H1 (cell line): Measurements from ENCODE around the gene APOL2. TPM values are rescaled to one million over a fixed set of nuclear protein-coding genes. Genes with fewer than 3 reads are reported as not detected.
A peak's percentile ranks its signal among the peaks of the same experiment; 100 is the strongest.

Experiments used
- CTCF ChIA-PET: fragments of 300-600 bp; sonication (Branson Sonifier 250); formaldehyde crosslinking; loops from one replicate; lab custom pipeline; 2021; ENCODE audit not compliant: partially characterized antibody; lab: Charles Lee
- POLR2A ChIA-PET: fragments of 300-600 bp; sonication (Branson Sonifier 250); formaldehyde crosslinking; loops from one replicate; lab custom pipeline; 2021; ENCODE audit warnings: inconsistent platforms; ENCODE audit not compliant: partially characterized antibody; lab: Charles Lee
- DNase-seq, 2 experiments: peaks; one replicate each; pipeline versions ENCODE4 v3.0.0 to v3.0.0-alpha.2; 2010 to 2022; ENCODE audit warnings: low spot score in 2 of 2, low read depth in 1 of 2, mixed read lengths in 1 of 2
- FAIRE-seq: peaks from 2 replicates; lab custom pipeline; 2011; peaks lifted over from hg19 to GRCh38; lab: Jason Lieb, UNC
- H2AFZ ChIP-seq: 2 replicates; pipeline ENCODE4 v1.8.1; 2012; ENCODE audit warnings: low read length, inconsistent platforms
- H2AK5ac ChIP-seq: 2 replicates; pipeline ENCODE4 v1.6.1; 2013; ENCODE audit warnings: low read depth, low read length
- H2BK120ac ChIP-seq: replicated peaks from 2 replicates; pipeline ENCODE3; 2013; ENCODE audit warnings: low read depth, low read length, inconsistent platforms
- H2BK12ac ChIP-seq: 2 replicates; pipeline ENCODE4 v1.6.1; 2013; ENCODE audit warnings: low read depth, low read length
- H2BK15ac ChIP-seq: 2 replicates; pipeline ENCODE4 v1.6.1; 2013; ENCODE audit warnings: low read length
- H2BK20ac ChIP-seq: 2 replicates; pipeline ENCODE4 v1.6.1; 2013; ENCODE audit warnings: low read length
- H2BK5ac ChIP-seq: 2 replicates; pipeline ENCODE4 v1.6.1; 2013; ENCODE audit warnings: low read depth, low read length
- H3K14ac ChIP-seq: 2 replicates; pipeline ENCODE4 v1.6.1; 2013; ENCODE audit warnings: inconsistent platforms; ENCODE audit not compliant: insufficient read length
- H3K18ac ChIP-seq: 2 replicates; pipeline ENCODE4 v1.6.1; 2013; ENCODE audit warnings: low read length; ENCODE audit errors: extremely low read depth
- H3K23ac ChIP-seq: 2 replicates; pipeline ENCODE4 v1.6.1; 2013; ENCODE audit warnings: inconsistent platforms; ENCODE audit not compliant: insufficient read length
- H3K23me2 ChIP-seq: 2 replicates; pipeline ENCODE4 v1.6.1; 2013; ENCODE audit warnings: low read depth, low read length
- H3K27ac ChIP-seq: 2 replicates; pipeline ENCODE4 v1.6.1; 2011; ENCODE audit warnings: low read depth, low read length, inconsistent platforms
- H3K27me3 ChIP-seq, 4 experiments: replicated peaks in 1 of 4; 1 replicate in 1 of 4; 2 replicates in 3 of 4; pipeline versions ENCODE4 v1.6.1 to v1.8.1; 2011 to 2013; ENCODE audit warnings: low read length in 3 of 4, mild to moderate bottlenecking in 3 of 4, inconsistent platforms in 2 of 4, mixed read lengths in 2 of 4, moderate library complexity in 1 of 4; ENCODE audit not compliant: control insufficient read depth in 3 of 4, insufficient read depth in 3 of 4; ENCODE audit errors: extremely low read depth in 1 of 4
- H3K36me3 ChIP-seq, 4 experiments: 2 replicates each; pipeline versions ENCODE4 v1.6.1 to v1.8.1; 2011 to 2013; ENCODE audit warnings: mild to moderate bottlenecking in 4 of 4, low read length in 3 of 4, moderate library complexity in 2 of 4, control low read depth in 1 of 4, inconsistent platforms in 1 of 4; ENCODE audit not compliant: insufficient read depth in 4 of 4, control insufficient read depth in 2 of 4
- H3K4ac ChIP-seq: replicated peaks from 2 replicates; pipeline ENCODE3; 2013; ENCODE audit warnings: low read length, low read depth, mixed read lengths, inconsistent platforms; ENCODE audit not compliant: insufficient read length
- H3K4me1 ChIP-seq, 4 experiments: replicated peaks in 1 of 4; 1 replicate in 1 of 4; 2 replicates in 3 of 4; pipeline versions ENCODE4 v1.6.1 to v1.8.1; 2011 to 2013; ENCODE audit warnings: low read length in 3 of 4, inconsistent platforms in 2 of 4, mixed read lengths in 1 of 4; ENCODE audit not compliant: insufficient read depth in 4 of 4, control insufficient read depth in 3 of 4
- H3K4me2 ChIP-seq, 2 experiments: 2 replicates each; pipeline versions ENCODE4 v1.6.1 to v1.8.1; 2011 to 2013; ENCODE audit warnings: low read depth in 2 of 2, low read length in 2 of 2, control low read depth in 1 of 2, inconsistent platforms in 1 of 2, mild to moderate bottlenecking in 1 of 2; ENCODE audit not compliant: insufficient read depth in 1 of 2
- H3K4me3 ChIP-seq, 4 experiments: fragments of 200-600, 300-600 bp in 1 of 4; sonication (generic), shearing (Covaris generic), sonication (Bioruptor Twin) in 1 of 4; 2 replicates each; pipeline versions ENCODE4 v1.5.1 to v1.8.1; 2011 to 2016; ENCODE audit warnings: low read length in 4 of 4, low read depth in 3 of 4, control low read depth in 2 of 4, inconsistent platforms in 2 of 4, mild to moderate bottlenecking in 2 of 4, mixed read lengths in 1 of 4, moderate library complexity in 1 of 4; ENCODE audit not compliant: insufficient read depth in 2 of 4; ENCODE audit errors: extremely low read depth in 1 of 4
- H3K56ac ChIP-seq: replicated peaks from 2 replicates; pipeline ENCODE3; 2013; ENCODE audit warnings: low read depth, mild to moderate bottlenecking, mixed read lengths, low read length, inconsistent platforms; ENCODE audit not compliant: insufficient read length
- H3K79me1 ChIP-seq: 2 replicates; pipeline ENCODE4 v1.6.1; 2013; ENCODE audit warnings: low read depth, low read length, control low read depth
- H3K79me2 ChIP-seq, 2 experiments: 2 replicates each; pipeline versions ENCODE4 v1.6.1 to v1.8.1; 2012 to 2013; ENCODE audit warnings: low read length in 2 of 2, mild to moderate bottlenecking in 2 of 2, inconsistent platforms in 1 of 2; ENCODE audit not compliant: insufficient read depth in 2 of 2, control insufficient read depth in 1 of 2
- H3K9ac ChIP-seq, 4 experiments: replicated peaks in 1 of 4; 1 replicate in 1 of 4; 2 replicates in 3 of 4; pipeline versions ENCODE4 v1.6.1 to v1.8.1; 2011 to 2013; ENCODE audit warnings: low read depth in 3 of 4, low read length in 3 of 4, control low read depth in 2 of 4, mild to moderate bottlenecking in 2 of 4, moderate library complexity in 2 of 4, inconsistent platforms in 1 of 4; ENCODE audit errors: extremely low read depth in 1 of 4
- H3K9me3 ChIP-seq, 2 experiments: 2 replicates each; pipeline versions ENCODE4 v1.6.1 to v1.8.1; 2012 to 2013; ENCODE audit warnings: mild to moderate bottlenecking in 2 of 2, moderate library complexity in 2 of 2, control low read depth in 1 of 2, inconsistent platforms in 1 of 2, low read depth in 1 of 2, low read length in 1 of 2, mixed read lengths in 1 of 2; ENCODE audit not compliant: insufficient read depth in 2 of 2
- H4K20me1 ChIP-seq, 2 experiments: replicated peaks in 1 of 2; 2 replicates each; pipeline versions ENCODE3 to v1.8.1; 2011 to 2013; ENCODE audit warnings: inconsistent platforms in 2 of 2, low read length in 2 of 2, mild to moderate bottlenecking in 1 of 2; ENCODE audit not compliant: insufficient read depth in 2 of 2, control insufficient read depth in 1 of 2
- H4K5ac ChIP-seq: 2 replicates; pipeline ENCODE4 v1.6.1; 2013; ENCODE audit warnings: low read length, low read depth, mixed read lengths, inconsistent platforms; ENCODE audit not compliant: insufficient read length
- H4K8ac ChIP-seq: 2 replicates; pipeline ENCODE4 v1.8.0; 2013; ENCODE audit warnings: mild to moderate bottlenecking, moderate library complexity, low read length, inconsistent platforms; ENCODE audit not compliant: insufficient read depth; ENCODE audit errors: extremely low read depth
- H4K91ac ChIP-seq: replicated peaks from 2 replicates; pipeline ENCODE3; 2013; ENCODE audit warnings: low read length, mixed read lengths, inconsistent platforms; ENCODE audit not compliant: insufficient read length
- BACH1 ChIP-seq: IDR thresholded peaks from 2 replicates; pipeline ENCODE4 v1.6.1; 2012; ENCODE audit warnings: low read length, improper control_type of control experiment
- BRCA1 ChIP-seq: IDR thresholded peaks from 2 replicates; pipeline ENCODE4 v1.6.1; 2012; ENCODE audit warnings: low read depth, low read length, improper control_type of control experiment
- CBX5 ChIP-seq: fragments of 300-800, 300-1000 bp; sonication (generic); IDR thresholded peaks from 2 replicates; pipeline ENCODE4 v1.7.1; 2016; ENCODE audit warnings: antibody characterized with exemption, low read length, low read depth
- CHD2 ChIP-seq: IDR thresholded peaks from 2 replicates; pipeline ENCODE4 v1.6.1; 2012; ENCODE audit warnings: low read length, improper control_type of control experiment
- CTBP2 ChIP-seq: IDR thresholded peaks from 2 replicates; pipeline ENCODE4 v1.7.0; 2011; ENCODE audit warnings: borderline replicate concordance, mild to moderate bottlenecking, moderate library complexity, mixed read lengths, low read length; ENCODE audit not compliant: insufficient read depth, insufficient read length
- GTF2F1 ChIP-seq: IDR thresholded peaks from 2 replicates; pipeline ENCODE4 v1.6.1; 2012; ENCODE audit warnings: low read depth, low read length, improper control_type of control experiment, borderline replicate concordance
- HDAC6 ChIP-seq: IDR thresholded peaks from one replicate; pipeline ENCODE4 v1.7.1; 2012; ENCODE audit warnings: low read depth, mild to moderate bottlenecking, inconsistent platforms, low read length, moderate library complexity
- JUND ChIP-seq: IDR thresholded peaks from 2 replicates; pipeline ENCODE4 v1.6.1; 2011; ENCODE audit warnings: mild to moderate bottlenecking, improper control_type of control experiment, low read length
- NRF1 ChIP-seq: IDR thresholded peaks from 2 replicates; pipeline ENCODE4 v1.6.1; 2011; ENCODE audit warnings: mild to moderate bottlenecking, low read depth, low read length, improper control_type of control experiment
- TBP ChIP-seq: IDR thresholded peaks from 2 replicates; pipeline ENCODE4 v1.6.1; 2011; ENCODE audit warnings: low read depth, low read length, improper control_type of control experiment
- WGBS, 2 experiments: shearing (Covaris generic) in 1 of 2; methylation state at CpG; one replicate each; pipeline versions ENCODE4 v1.1.6 to v1.1.7; 2013 to 2015; ENCODE audit warnings: low lambda C conversion rate in 2 of 2, mixed read lengths in 2 of 2, inconsistent platforms in 1 of 2, low coverage in 1 of 2, missing lambda C conversion rate in 1 of 2; ENCODE audit not compliant: insufficient replicate concordance in 2 of 2, insufficient coverage in 1 of 2, insufficient read length in 1 of 2; ENCODE audit errors: extremely low coverage in 1 of 2, missing lambda C conversion rate in 1 of 2; 5-methylcytosine and 5-hydroxymethylcytosine counted together
- polyA plus RNA-seq, 7 experiments: library from polyadenylated mRNA; depleted of rRNA in 3 of 7; stranded (reverse) in 5 of 7; unstranded in 2 of 7; fragments of >200 nt in 5 of 7; fragments of 200-250 nt in 2 of 7; gene quantifications; 1 replicate in 5 of 7; 2 replicates in 1 of 7; 4 replicates in 1 of 7; pipeline versions ENCODE4 v1.2.1 to v1.2.3, GENCODE V29; 2011 to 2013; ENCODE audit warnings: missing spikeins in 2 of 7, mixed read lengths in 2 of 7
- total RNA-seq: library from RNA; stranded (reverse); fragmentation: NEBNext Ultra II Directional; extraction: Animal tissue kit (Norgen Biotek cat#: 25700); gene quantifications from 2 replicates; pipeline ENCODE4 v1.2.1, GENCODE V29; 2021
- TF ChIP-seq, protein P1 (sequence below): IDR thresholded peaks from 2 replicates; pipeline ENCODE4 v1.6.1; 2012; ENCODE audit warnings: inconsistent platforms

Gene APOL2
- total and polyA plus RNA-seq, 2 of the 8 experiments (the other 6 are each of a cell fraction or from before 2014, with no cell fraction given): 8.1 to 11.0 TPM

DNA sequence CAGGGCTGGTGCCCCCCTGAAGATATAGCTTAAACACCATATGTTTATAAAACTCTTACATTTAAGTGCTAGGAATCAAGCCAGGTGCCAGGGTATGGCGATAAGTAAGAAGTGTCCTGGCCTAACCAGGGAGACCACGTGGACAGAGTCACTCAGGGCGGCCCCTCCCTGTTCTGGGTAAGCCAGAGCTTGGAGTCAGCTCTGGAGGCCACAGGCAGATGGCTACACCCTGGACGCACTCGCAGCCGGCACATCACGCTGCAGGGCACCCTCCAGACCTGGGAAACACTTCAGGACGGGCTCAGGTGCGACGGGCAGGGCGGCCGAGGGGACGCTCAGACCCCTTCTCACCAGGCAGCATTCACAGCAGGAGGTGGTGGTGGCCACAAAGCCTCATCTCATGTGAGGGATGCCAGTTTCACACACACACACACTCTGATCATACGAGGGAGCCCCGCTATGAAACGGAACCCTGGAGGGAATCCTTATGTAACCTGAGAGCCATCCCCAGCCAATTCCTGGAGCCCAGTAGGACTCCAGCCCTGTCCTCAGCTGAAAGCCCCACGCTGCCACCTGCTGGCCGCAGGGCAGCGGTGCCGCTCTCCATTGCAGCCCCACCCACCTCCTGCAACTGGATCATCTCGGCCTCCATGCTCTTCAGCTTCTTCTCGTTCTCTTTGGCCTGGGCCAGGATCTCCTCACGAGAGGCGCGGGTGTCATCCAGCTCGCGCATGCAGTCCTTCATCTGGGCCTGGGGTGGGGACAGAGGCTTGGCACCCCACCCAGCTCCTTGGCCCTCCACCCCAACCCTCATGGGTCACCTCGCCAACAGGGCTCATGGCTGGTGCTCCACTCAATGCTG is 47.0 kb upstream of the APOL2 start:
- Histone ChIP-seq H3K23ac (no peak overlapping the region), H3K9me3 (no peaks in the 10 kb centered on the region), H2BK20ac (no peak overlapping the region), H3K18ac (0 out of 2 replicates have a peak overlapping the region, but pooled peaks have one; percentile 16), H4K20me1 (peaks cover 0 to 7% of the 10 kb centered on the region in 2 experiments), H3K4me3 (no peak overlapping the region), H3K79me1 (no peaks in the 10 kb centered on the region), H3K36me3 (peaks cover 48 to 76% (median 69%) of the 10 kb centered on the region in 4 experiments), H4K5ac (no peak overlapping the region), H3K23me2 (no peaks in the 10 kb centered on the region), H4K8ac (peak overlapping the region; percentile 75; the same call in 1 of the 2 replicates), H3K27ac (peak overlapping the region; percentile 49; the same call in 1 of the 2 replicates), H3K4me1 (peaks cover 0 to 3% (median 0%) of the 10 kb centered on the region in 4 experiments; a peak in 3 of 7 replicates), H2BK120ac (no peak overlapping the region), H2AK5ac (no peak overlapping the region), H4K91ac (peak overlapping the region; percentile 39), H2AFZ (no peak overlapping the region), H3K79me2 (no peaks in the 10 kb centered on the region), H2BK12ac (no peak overlapping the region), H3K4me2 (0 out of 4 replicates have a peak overlapping the region, but pooled peaks of 1 of the 2 experiments have one; percentile 18), H3K14ac (no peak overlapping the region), H2BK5ac (peak overlapping the region; percentile 78), H3K56ac (no peak overlapping the region), H3K9ac (no peak overlapping the region), H2BK15ac (no peak overlapping the region), H3K27me3 (no peaks in the 10 kb centered on the region), H3K4ac (peak overlapping the region; percentile 32)
- 76% methylated on average over 28 of the region's 28 CpGs; no CpG with 5 or more reads in 1 of the 2 experiments for WGBS, 2 experiments
- CTCF ChIA-PET: interaction anchor here (0.5 to 8.0 kb wide), 49 partner anchors 8 to 1602 kb away, joined by 3 to 159 read pairs (median 4); partner anchors contain the start of genes APOL2 and FOXRED2
- FAIRE-seq (peak; percentile 92), DNase-seq (peak; percentile 44 to 93)
- POLR2A ChIA-PET: interaction anchor here (0.8 to 1.6 kb wide), 7 partner anchors 8 to 224 kb away, joined by 3 to 5 read pairs (median 4); partner anchors contain the start of gene APOL2
- no peak for TF ChIP-seq TBP
- no peak for TF ChIP-seq GTF2F1
- no peak for TF ChIP-seq CTBP2
- TF ChIP-seq NRF1: no peak
- TF ChIP-seq HDAC6: no peak
- no peak for TF ChIP-seq BRCA1
- TF ChIP-seq CHD2: peak; percentile 25; the same call in 1 of the 2 replicates
- TF ChIP-seq, protein P1, sequence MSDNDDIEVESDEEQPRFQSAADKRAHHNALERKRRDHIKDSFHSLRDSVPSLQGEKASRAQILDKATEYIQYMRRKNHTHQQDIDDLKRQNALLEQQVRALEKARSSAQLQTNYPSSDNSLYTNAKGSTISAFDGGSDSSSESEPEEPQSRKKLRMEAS: no peak
- no peak for TF ChIP-seq CBX5
- TF ChIP-seq BACH1: no peak
- TF ChIP-seq JUND: 0 out of 2 replicates have a peak, but pooled peaks have one; percentile 21
